ENCODE results near the gene IL2RA. TPM values are rescaled to one million over a fixed set of nuclear protein-coding genes. Genes with fewer than 3 reads are reported as not detected.
"Not testable (repeated sequence)": the region's sequence is repeated elsewhere in the genome, so short reads cannot be mapped to it uniquely, and the experiment has no call there.

IL2RA gene
- total RNA-seq, 1 donor from 2014 or later, result not detected

GRCh38 chr10:6065406-6065805, 3.2 kb upstream of the IL2RA start:
- no peak for DNase-seq (ENCODE audit: low spot score)
- peaks cover 7% of the 10 kb centered on the region for H3K4me1 Mint-ChIP-seq (ENCODE audit: unreplicated experiment)
- peaks cover 1% of the 10 kb centered on the region for H3K27me3 Mint-ChIP-seq (ENCODE audit: unreplicated experiment)
- no peak for TF ChIP-seq CTCF (IDR thresholded peaks at IDR 0.05; ENCODE audit: unreplicated experiment)
- H3K4me3 Mint-ChIP-seq (ENCODE audit: unreplicated experiment), result no peak overlapping the region
- H3K27ac Mint-ChIP-seq (ENCODE audit: unreplicated experiment), result no peak overlapping the region
- no peaks in the 10 kb centered on the region for H3K9me3 Mint-ChIP-seq (ENCODE audit: unreplicated experiment)
- no peaks in the 10 kb centered on the region for H3K36me3 Mint-ChIP-seq (ENCODE audit: low read depth, unreplicated experiment)

- not testable (repeated sequence) for H3K36me3 Mint-ChIP-seq (ENCODE audit: low read depth, unreplicated experiment); DNase-seq (ENCODE audit: low spot score); H3K9me3 Mint-ChIP-seq (ENCODE audit: unreplicated experiment); H3K4me1 Mint-ChIP-seq (ENCODE audit: unreplicated experiment); H3K27ac Mint-ChIP-seq (ENCODE audit: unreplicated experiment); H3K27me3 Mint-ChIP-seq (ENCODE audit: unreplicated experiment); H3K4me3 Mint-ChIP-seq (ENCODE audit: unreplicated experiment)
Observed at GRCh38 chr10:6064726-6065125, 2.6 kb upstream of the IL2RA start.

- H3K27me3 Mint-ChIP-seq (ENCODE audit: unreplicated experiment), result peaks cover 1% of the 10 kb centered on the region
- no peaks in the 10 kb centered on the region for H3K36me3 Mint-ChIP-seq (ENCODE audit: low read depth, unreplicated experiment)
- no peak for TF ChIP-seq CTCF (IDR thresholded peaks at IDR 0.05; ENCODE audit: unreplicated experiment)
- H3K4me3 Mint-ChIP-seq (ENCODE audit: unreplicated experiment), result no peak overlapping the region
- H3K9me3 Mint-ChIP-seq (ENCODE audit: unreplicated experiment), result no peaks in the 10 kb centered on the region
- peaks cover 7% of the 10 kb centered on the region for H3K4me1 Mint-ChIP-seq (ENCODE audit: unreplicated experiment)
- H3K27ac Mint-ChIP-seq (ENCODE audit: unreplicated experiment), result no peak overlapping the region
- DNase-seq (ENCODE audit: low spot score), result no peak
Observed at GRCh38 chr10:6064119-6064518, 2.0 kb upstream of the IL2RA start.

GRCh38 chr10:6061056-6061455, 1.1 kb downstream of the IL2RA start:
- Mint-ChIP-seq H3K27me3 (ENCODE audit: unreplicated experiment) (no peaks in the 10 kb centered on the region), H3K27ac (ENCODE audit: unreplicated experiment) (no peak overlapping the region), H3K4me3 (ENCODE audit: unreplicated experiment) (no peak overlapping the region), H3K36me3 (ENCODE audit: low read depth, unreplicated experiment) (no peaks in the 10 kb centered on the region), H3K9me3 (ENCODE audit: unreplicated experiment) (no peaks in the 10 kb centered on the region), H3K4me1 (ENCODE audit: unreplicated experiment) (peaks cover 11% of the 10 kb centered on the region)
- TF ChIP-seq CTCF (IDR thresholded peaks at IDR 0.05; ENCODE audit: unreplicated experiment), result no peak
- no peak for DNase-seq (ENCODE audit: low spot score)

- no peak for DNase-seq (ENCODE audit: low spot score)
- no peak overlapping the region for H3K27ac Mint-ChIP-seq (ENCODE audit: unreplicated experiment)
- no peaks in the 10 kb centered on the region for H3K36me3 Mint-ChIP-seq (ENCODE audit: low read depth, unreplicated experiment)
- no peak for TF ChIP-seq CTCF (IDR thresholded peaks at IDR 0.05; ENCODE audit: unreplicated experiment)
- no peaks in the 10 kb centered on the region for H3K27me3 Mint-ChIP-seq (ENCODE audit: unreplicated experiment)
- peaks cover 10% of the 10 kb centered on the region for H3K4me1 Mint-ChIP-seq (ENCODE audit: unreplicated experiment)
- H3K9me3 Mint-ChIP-seq (ENCODE audit: unreplicated experiment), result no peaks in the 10 kb centered on the region
- H3K4me3 Mint-ChIP-seq (ENCODE audit: unreplicated experiment), result no peak overlapping the region
Observed at GRCh38 chr10:6059506-6059905, 2.7 kb downstream of the IL2RA start.

All from endothelial cell (in vitro differentiated cells).